Nephron (organoid): Measurements from ENCODE around the gene ATP13A4.
"Not testable (repeated sequence)": the region's sequence is repeated elsewhere in the genome, so short reads cannot be mapped to it uniquely, and the experiment has no call there.

Experiments
- H3K27ac Mint-ChIP-seq, 3 experiments: 2 replicates each; pipeline ENCODE4 v1.8.0; 2020; ENCODE audit warnings: mixed read lengths in 3 of 3, mild to moderate bottlenecking in 2 of 3, moderate library complexity in 1 of 3
- H3K27me3 Mint-ChIP-seq: 2 replicates; pipeline ENCODE4 v1.8.0; 2021; ENCODE audit warnings: low read depth, mild to moderate bottlenecking, moderate library complexity, mixed read lengths
- H3K36me3 Mint-ChIP-seq: 2 replicates; pipeline ENCODE4 v1.8.0; 2020; ENCODE audit warnings: low read depth, mixed read lengths
- H3K4me1 Mint-ChIP-seq: 2 replicates; pipeline ENCODE4 v1.8.0; 2020; ENCODE audit warnings: mixed read lengths
- H3K4me3 Mint-ChIP-seq, 3 experiments: 2 replicates each; pipeline ENCODE4 v1.8.0; 2020; ENCODE audit warnings: mild to moderate bottlenecking in 3 of 3, mixed read lengths in 3 of 3, moderate library complexity in 2 of 3
- H3K9me3 Mint-ChIP-seq: 2 replicates; pipeline ENCODE4 v1.8.0; 2020; ENCODE audit warnings: mixed read lengths
- CTCF ChIP-seq, 3 experiments: fragments of 200-600 bp; sonication (generic); IDR thresholded peaks; one replicate each; pipeline ENCODE4 v1.5.0; 2021; ENCODE audit warnings: antibody characterized with exemption in 3 of 3; ENCODE audit not compliant: unreplicated experiment in 3 of 3

Gene ATP13A4

DNA sequence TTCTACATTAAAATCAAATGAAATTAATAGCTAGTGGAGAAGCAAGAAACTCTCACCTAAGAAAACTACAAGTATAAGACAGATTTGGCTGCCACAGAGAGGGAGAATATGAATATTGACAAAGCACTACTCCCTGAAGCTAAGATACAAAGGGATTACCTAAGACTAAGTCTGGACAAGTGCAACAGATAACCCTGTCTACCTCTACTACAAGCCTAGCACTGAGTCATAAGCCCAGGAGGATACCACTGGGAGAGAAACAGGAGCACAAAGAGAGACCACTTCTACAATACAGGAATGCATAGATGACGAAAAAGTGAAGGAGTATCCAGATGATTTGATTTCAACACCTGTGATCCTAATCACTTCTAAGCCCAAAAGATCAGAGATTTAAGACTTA, 10.4 kb downstream of the ATP13A4 start:
- no peaks in the 10 kb centered on the region for H3K27me3 Mint-ChIP-seq
- H3K9me3 Mint-ChIP-seq, result peaks cover 10% of the 10 kb centered on the region
- no peak for TF ChIP-seq CTCF (IDR thresholded peaks at IDR 0.05; ENCODE audit: unreplicated experiment in 3 of 3)
- no peak overlapping the region for H3K27ac Mint-ChIP-seq
- no peaks in the 10 kb centered on the region for H3K4me1 Mint-ChIP-seq
- H3K4me3 Mint-ChIP-seq, result no peak overlapping the region
- no peaks in the 10 kb centered on the region for H3K36me3 Mint-ChIP-seq

DNA sequence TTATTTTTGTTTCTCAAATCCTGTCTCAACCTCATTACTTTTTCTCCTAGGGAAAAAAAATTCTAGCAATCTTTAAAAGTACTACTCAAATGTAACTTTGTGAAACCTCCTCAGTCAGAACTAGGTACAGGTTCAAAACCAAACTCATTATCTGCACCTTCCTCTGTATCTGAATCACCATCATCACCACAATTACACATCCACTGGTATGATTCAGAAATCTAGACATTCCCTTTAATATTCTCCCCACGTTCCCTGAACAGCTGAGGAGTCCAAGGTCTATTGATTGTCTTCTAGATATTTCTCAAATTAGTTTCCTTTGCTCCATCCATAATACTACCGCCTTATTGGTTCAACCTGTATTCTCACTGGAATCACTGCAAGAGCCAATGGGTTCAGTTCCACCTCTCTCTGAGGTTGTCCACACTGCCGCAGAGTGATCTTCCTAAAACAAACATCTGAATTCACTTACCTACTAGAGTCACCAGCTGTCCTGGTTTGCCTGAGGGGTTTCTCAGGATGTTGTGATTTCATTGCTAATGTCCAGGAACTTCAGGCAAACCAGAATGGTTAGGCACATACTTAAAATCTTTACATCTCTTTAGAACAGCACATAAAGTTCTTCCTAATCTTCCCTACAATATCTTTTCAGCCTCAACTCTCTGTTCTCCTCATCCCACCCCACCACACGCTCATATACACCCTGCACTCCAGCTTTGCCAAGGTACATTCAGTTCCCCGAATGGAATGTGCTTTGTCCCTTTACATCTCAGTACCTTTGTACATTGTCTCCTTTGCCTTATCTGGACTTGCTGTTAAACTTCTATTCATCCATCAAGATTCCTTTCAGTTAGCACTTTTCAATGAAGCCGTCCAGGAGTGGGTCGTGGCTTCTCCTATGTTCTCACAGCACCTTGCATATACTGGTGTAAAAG, 24.2 kb downstream of the ATP13A4 start:
- no peaks in the 10 kb centered on the region for H3K4me1 Mint-ChIP-seq
- no peaks in the 10 kb centered on the region for H3K36me3 Mint-ChIP-seq
- no peak for TF ChIP-seq CTCF (IDR thresholded peaks at IDR 0.05; ENCODE audit: unreplicated experiment in 3 of 3)
- no peaks in the 10 kb centered on the region for H3K9me3 Mint-ChIP-seq
- H3K27me3 Mint-ChIP-seq, result peaks cover 3% of the 10 kb centered on the region
- no peak overlapping the region for H3K27ac Mint-ChIP-seq
- H3K4me3 Mint-ChIP-seq, result no peak overlapping the region

DNA sequence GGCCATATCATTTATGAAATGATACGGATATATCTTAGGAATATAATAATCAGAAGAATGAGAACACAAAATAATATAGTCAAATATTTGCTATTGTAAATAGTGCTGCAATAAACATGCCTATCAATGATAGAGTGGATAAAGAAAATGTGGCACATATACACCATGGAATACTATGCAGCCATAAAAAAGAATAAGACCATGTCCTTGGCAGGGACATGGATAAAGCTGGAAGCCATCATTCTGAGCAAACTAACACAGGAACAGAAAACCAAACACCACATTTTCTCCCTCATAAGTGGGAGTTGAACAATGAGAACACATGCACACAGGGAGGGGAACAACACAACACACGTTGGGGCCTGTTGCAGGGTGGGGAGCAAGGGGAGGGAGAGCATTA, 28.6 kb downstream of the ATP13A4 start:
- H3K9me3 Mint-ChIP-seq, result not testable (repeated sequence)

DNA sequence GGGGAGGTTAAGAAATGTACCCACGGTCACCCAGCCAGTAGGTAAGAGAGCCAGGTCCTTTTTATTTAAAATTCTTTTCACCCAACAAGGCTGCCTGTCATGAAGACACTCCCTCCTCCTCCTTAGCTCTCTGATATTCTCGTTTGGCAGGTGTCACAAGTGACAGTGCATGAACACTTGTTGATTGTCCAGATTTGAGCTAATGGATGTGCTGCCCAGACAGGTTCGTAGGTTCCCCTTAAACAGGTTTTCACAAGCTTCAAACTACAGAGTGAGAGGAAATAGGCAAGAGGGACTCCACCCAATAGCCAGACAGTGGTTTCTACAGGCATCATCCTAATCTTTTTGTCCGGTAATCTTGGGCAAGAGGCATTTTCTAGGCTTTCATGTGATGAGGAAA, 32.2 kb downstream of the ATP13A4 start:
- H3K4me3 Mint-ChIP-seq, result no peak overlapping the region
- TF ChIP-seq CTCF (IDR thresholded peaks at IDR 0.05; ENCODE audit: unreplicated experiment in 3 of 3), result no peak
- no peak overlapping the region for H3K27ac Mint-ChIP-seq
- H3K9me3 Mint-ChIP-seq, result no peaks in the 10 kb centered on the region
- H3K36me3 Mint-ChIP-seq, result no peaks in the 10 kb centered on the region
- no peaks in the 10 kb centered on the region for H3K4me1 Mint-ChIP-seq
- H3K27me3 Mint-ChIP-seq, result no peaks in the 10 kb centered on the region

More for the DNA sequence above, 28.6 kb downstream of the ATP13A4 start:
- H3K27me3 Mint-ChIP-seq, H3K36me3 Mint-ChIP-seq, H3K4me3 Mint-ChIP-seq, H3K27ac Mint-ChIP-seq, H3K4me1 Mint-ChIP-seq: not testable (repeated sequence)

DNA sequence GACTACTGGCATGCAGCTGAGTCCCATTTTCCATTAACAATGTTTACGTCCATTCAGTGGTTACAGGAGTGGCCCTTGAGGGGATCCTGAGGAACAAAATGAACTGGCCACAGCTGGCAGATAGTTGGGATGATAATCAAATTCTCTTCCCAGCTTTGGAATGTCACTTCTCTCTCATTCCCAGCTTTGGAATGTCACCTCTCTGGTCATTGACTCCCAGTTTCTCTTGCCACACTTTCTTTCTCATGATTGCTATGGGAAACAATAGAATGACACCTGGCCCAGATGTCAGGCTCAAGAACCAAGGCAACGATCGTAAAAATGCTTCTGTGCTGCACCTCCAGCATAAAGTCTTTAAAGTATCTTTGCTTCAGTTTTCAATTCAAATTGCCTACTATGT, 34.0 kb downstream of the ATP13A4 start:
- TF ChIP-seq CTCF (IDR thresholded peaks at IDR 0.05; ENCODE audit: unreplicated experiment in 3 of 3), result no peak

DNA sequence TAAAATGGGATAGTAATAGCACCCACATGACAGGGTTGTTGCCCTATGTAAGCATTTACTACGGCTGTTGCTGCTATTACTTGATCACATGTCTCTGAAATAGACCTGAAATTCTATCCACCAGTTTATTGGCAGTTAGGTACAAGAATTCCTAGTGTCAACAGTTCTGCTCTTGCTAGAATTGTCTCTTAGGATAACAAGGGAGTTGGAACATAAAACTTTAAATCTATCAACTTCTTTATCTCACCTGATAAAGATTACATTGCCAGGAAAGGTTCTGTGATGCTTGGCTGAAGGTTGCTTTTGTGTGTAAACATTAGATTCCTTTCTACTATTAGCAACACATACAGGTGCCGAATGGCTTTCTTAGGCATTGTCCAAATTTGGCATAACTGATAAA, 38.7 kb downstream of the ATP13A4 start:
- Mint-ChIP-seq H3K9me3 (no peaks in the 10 kb centered on the region), H3K27me3 (peaks cover 4% of the 10 kb centered on the region), H3K4me3 (no peak overlapping the region), H3K27ac (no peak overlapping the region), H3K36me3 (no peaks in the 10 kb centered on the region), H3K4me1 (no peaks in the 10 kb centered on the region)
- TF ChIP-seq CTCF (IDR thresholded peaks at IDR 0.05; ENCODE audit: unreplicated experiment in 3 of 3), result no peak

More for the DNA sequence above, 34.0 kb downstream of the ATP13A4 start:
- H3K36me3 Mint-ChIP-seq, result no peaks in the 10 kb centered on the region
- H3K4me1 Mint-ChIP-seq, result no peaks in the 10 kb centered on the region
- no peak overlapping the region for H3K27ac Mint-ChIP-seq
- H3K4me3 Mint-ChIP-seq, result no peak overlapping the region
- no peaks in the 10 kb centered on the region for H3K9me3 Mint-ChIP-seq
- no peaks in the 10 kb centered on the region for H3K27me3 Mint-ChIP-seq
